Pons (tissue), 1 donor: Measurements from ENCODE around the gene SECISBP2.
A peak's percentile ranks its signal among the peaks of the same experiment; 100 is the strongest.
"Not testable (repeated sequence)": the region's sequence is repeated elsewhere in the genome, so short reads cannot be mapped to it uniquely, and the experiment has no call there.

ENCODE experiments used
- DNase-seq: peaks from one replicate; pipeline ENCODE4 v3.0.0-alpha.2; 2016; ENCODE audit warnings: low spot score

Gene SECISBP2

DNA sequence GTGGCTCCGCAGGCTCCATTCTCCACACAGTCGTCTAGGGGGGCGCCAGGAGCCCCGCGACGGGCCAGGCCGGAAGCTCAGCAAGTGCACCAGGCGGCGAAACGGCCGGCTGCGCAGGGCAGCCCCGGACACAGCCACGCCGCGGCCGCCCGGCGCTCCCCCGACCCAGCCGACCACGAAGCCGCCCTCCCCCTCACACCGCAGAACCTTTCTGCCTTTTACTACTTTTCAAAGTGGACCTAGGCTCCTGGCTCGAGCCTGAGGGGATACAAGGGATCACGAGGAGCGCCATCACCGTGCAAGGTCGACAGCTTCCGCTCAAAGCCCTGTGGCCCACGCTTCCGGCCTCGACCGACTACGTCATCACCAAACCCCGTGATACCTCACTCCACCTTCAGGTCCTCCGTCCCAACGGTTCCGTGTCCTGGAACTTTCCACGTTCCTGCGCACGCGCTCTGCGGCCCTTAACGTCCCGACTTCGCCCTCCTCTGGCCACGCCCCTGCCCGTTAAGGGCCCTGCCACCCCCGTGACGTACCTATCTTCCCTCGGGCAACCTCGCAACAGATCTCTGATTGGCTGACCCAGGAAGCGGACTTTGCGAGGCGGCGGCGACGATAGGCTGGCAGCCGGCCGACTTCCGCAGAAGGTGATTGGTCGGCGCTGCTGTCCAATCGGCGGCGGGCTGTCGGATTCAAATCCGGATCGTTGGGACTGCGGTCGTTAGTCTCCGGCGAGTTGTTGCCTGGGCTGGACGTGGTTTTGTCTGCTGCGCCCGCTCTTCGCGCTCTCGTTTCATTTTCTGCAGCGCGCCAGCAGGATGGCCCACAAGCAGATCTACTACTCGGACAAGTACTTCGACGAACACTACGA, 7.6 kb upstream of the SECISBP2 start, which contains the start of gene CKS2:
CKS2 (plus strand) TSS at position 721 of the 871 bp plus-strand sequence; CDS start at position 819, 98 bp downstream.
- peak; percentile 100 for DNase-seq

DNA sequence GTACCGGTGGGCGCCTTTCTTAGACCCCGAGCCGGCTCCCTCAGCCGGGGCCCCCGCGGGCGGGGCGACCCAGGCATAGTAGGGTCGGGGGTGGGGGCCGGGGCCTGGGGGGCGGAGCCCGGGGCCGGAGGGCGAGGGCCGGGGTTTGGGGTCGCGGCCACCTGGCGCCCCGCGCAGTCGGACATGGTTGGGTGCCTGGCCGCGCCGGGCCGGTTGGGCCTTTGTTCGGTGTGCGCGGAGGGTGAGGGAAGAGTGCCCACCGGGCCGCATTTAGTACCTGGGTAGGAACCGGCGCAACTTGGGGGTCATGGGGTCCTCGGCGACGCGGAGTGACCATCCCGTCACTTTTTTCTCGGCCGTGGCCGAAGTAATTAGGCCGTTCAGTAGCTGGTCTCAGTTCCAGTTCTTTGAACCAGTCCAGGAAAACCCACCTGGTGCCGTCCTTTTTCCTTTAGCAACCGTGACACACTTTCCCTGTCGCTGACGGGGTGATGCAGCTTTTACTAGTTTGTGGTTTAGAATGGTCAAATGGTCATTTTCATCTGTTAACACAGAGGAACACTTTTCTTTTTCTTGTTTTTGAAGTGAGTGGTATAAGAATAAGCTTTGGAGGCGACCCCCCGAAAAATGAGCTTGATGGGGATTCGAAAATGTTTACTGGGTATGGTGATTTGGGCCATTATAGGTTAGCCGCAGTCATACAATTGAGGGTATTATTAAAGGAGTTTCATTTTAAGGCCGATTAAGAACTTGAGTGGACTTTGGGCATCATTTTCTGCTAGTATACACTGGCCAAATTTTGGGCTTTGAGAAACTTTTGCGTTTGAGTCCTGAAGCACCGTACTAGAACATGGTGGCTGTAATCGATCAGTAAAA, 6.7 kb upstream of the SECISBP2 start:
- DNase-seq, result no peak

DNA sequence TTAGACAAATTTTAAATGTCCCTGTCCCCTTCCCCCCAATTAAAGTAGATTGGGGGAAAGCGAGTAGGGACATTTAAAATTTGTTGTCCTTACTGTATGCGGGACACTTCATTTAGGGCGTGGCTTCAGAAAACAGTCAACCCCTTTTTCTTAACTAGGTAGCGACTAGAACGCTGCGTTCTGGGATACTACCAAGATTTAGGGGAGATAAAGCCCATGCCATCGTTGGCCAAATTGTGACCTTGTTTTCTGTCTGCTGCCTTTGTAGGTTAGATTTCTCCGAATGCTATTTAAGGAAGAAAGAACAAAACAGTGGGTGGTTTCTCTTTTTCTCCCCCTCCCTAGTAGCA, 6.1 kb upstream of the SECISBP2 start:
- no peak for DNase-seq

DNA sequence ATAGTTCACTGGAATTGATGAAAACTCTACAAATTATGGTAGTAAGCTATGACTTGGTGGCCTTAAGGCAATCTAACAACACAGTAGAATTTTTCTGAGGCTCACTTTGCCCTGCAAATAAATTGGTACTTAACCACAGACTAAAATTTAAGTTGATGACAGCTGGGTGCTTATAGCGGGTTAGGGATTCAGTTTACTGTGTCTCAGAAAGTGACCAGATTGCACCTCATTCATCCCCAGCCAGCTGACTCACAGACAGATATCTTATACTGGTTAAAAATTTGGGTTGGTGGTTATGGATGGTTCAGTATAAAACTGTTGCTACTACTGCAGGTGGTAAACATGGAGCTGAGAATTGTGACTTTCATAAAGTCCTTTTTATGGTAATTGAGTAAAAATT, 4.5 kb upstream of the SECISBP2 start:
- DNase-seq, result no peak

DNA sequence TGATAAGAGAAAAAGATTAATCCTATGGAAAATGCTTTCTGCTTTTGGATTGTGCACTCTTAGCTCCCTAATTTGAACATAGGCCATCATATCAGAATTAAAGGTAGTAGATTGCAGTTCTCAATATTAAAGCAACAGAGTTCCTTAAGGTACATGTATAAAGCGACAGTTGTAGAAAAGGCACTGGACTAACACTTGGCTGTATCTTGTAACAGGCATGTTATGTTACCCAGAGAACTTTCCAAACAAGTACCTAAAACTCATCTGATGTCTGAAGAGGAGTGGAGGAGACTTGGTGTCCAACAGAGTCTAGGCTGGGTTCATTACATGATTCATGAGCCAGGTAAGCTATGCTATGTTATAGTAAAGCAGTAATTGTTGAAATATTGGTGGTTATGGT, 3.3 kb upstream of the SECISBP2 start:
- DNase-seq, result no peak

DNA sequence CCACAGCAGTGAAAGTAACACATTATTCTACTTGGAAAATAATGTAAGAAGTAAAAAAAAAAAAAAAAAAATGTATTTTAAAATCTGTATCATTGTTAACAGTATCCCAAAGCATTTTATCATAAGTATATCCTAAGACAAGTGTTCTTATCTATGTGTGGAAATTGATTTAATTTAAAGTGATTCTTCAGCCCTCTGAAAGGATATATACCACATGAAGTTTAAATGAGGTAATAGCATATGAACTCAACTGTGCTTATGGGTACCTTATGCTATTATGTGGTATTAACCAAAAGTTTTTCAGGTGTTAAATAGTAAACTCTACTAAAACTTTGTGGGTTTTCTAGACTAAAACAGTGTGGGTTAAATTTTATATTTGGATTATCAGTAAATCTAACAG, 2.8 kb upstream of the SECISBP2 start:
- DNase-seq, result no peak

DNA sequence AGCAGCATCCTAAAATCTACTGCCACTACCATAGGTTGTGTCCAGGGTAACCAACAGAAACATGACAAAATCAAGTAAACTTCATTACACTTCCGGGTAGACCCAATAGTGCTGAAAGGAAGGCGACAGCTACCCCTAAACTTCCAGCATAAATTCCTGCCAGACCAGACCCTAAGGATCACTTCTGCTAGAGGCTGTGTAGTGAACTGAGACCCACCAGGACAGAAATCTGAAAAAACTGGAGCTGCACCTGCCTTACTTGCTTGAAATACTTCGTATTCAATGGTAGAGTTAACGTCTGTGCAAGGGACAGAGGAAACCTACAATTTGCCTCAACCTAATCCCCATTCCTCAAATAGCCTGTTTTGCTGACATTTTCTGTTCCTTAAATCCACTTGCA, 1.0 kb upstream of the SECISBP2 start:
- no peak for DNase-seq

DNA sequence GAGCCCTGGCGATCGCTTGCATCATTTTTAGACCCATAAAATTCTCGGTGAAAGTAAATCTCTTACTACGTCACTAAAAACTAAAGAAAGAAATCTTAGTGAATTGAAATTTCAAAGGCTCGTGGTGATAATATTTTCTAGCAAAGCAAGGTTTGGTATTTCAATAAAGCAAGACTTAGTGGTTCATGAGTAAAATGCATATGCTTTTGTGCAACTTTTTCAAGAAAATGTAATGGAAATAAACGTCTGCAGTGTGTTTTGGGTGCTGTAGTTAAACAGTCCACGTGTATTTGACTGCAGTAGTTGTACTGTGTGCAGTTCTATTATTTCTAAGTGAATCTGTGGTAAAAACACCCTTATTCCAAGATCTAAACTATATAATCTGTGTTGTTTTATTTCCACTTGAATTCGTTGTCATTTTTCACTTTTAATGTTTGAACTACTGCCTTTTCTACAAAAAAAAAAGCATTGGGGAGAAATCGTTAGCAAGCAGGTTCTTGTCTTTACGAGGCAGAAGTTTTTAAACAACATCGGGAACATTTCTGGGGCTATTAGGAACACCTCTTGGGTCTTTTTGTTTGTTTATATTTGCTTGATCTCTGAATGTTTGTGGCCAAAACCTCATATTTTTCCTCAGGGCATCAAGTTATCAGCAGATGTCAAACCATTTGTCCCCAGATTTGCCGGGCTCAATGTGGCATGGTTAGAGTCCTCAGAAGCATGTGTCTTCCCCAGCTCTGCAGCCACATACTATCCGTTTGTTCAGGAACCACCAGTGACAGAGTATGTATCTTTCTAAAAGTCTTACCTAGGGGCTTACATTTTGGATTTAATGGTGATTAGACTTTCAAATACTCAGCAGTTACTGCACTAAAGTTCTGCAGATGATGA, 960 bp downstream of the SECISBP2 start:
- DNase-seq, result peak; percentile 38

DNA sequence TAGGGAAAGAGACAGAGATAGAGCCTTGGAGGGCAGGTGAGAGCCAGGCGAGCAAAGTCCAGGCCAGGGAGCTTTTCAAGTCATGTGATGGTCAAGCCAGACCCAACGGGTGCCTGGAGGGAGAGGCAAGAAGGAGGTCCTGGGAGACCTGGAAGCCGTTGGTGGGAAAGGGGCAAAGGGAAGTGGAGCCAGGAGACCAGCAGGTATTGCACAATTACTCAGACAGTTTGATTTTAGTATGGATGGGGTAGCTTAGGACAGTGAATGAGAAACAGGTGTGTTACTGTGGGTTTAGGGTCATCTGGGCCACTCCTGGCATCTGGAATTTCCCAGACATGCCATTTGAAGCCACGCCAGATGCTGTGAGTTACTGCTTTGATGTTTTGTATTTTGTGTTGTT, 5.1 kb downstream of the SECISBP2 start:
- no peak for DNase-seq

DNA sequence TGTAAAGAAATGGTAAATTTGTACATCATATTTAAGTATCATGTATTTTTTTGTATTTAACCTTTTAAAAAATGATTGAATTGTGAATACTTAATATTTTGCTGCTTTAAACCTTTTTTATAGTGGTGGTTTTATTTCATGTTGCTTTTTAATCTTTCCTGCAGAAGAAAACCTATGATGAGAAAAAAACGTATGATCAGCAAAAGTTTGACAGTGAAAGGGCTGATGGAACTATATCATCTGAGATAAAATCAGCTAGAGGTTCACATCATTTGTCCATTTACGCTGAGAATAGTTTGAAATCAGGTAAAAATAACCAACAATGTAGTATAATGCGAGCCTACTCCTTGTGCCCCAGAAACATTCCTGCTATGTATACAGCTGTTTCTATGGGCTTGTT, 7.4 kb downstream of the SECISBP2 start:
- DNase-seq, result no peak

DNA sequence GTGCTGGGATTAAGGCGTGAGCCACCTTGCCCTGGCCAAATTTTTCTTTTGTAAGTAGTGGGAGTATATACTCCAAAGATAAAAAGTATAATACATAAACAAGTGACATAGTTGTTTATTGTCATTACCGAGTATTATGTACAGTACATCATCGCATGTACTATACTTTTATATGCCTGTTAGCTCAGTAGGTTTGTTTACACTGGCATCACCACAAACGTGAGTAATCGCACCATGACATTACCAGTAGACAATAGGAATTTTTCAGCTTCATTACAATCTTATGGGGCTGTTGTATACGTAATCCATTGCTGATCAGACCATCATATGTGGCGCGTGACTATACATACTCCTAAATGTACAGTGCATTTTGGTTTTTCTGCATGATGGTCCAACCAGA, 9.8 kb downstream of the SECISBP2 start:
- DNase-seq, result no peak

DNA sequence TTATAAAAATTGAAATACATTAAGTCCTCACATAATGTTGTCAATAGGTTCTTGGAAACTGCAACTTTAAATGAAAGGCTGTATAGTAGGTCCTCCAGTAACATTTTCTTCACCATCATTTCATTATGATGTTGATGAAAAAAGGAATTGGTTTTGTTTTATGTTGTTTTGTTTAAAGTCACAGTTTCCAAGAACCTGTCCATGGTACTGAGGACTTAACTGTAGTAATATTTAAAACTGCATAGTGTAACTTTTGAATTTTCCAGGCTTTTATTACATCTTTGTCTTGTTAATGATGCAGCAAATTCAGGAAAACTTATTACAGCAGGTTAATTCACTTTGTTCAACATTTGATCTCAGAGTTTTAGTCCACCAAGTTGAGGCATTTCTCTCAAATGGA, 11.6 kb downstream of the SECISBP2 start:
- DNase-seq, result no peak

DNA sequence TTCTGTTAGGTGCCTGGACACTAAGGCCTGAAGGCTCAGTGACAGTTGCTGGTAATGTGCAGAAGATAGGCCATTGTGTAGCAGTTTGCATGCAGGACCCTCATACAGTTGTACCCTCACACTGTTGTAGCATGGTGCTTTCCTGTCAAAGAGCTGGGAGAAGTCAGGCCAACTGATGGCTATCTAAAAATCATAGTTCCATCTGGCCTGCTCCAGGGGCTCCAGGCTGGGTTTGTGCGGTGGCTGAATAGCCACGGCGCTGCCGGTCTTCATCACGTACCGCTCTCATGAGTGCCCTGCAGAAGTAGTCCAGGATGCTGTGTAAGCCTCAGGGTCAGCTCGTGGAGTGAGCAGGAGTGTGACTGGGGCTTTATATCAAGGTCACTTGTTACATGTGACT, 12.2 kb downstream of the SECISBP2 start:
- no peak for DNase-seq

DNA sequence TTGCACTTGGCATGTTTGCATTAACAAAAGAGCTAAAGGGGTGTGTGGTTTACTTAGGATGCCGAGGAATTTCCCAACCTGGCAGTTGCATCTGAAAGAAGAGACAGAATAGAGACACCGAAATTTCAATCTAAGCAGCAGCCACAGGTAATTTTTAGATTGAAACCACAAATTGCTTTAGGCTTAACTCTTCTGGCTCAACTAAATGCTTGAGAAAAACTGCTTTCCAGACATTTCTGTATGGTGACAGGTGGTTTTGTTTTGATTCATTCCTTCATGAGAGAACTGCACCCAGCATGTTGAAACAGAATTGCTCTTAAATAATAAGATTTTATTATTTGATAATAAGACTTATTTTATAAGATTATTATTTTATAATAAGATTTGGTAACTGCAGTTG, 21.5 kb downstream of the SECISBP2 start:
- no peak for DNase-seq

DNA sequence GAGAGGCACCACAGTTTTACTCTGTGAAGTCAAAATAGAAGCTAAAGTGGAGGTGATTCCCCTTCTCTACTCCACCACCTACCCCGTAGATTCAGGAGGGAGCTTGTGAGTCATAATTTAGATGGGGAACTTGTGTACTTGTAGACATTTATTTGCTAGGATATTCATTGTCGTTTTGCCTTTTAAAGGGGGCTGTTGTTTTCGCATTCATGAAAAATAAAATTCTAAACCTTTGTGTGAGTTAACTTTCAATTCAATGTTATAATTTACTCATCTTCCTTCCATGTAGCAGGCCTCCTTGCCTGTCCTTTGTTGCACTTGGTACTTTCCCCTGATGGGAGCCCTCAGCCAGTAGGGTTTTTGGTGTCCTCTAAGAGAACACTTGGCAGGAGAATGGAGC, 22.0 kb downstream of the SECISBP2 start:
- DNase-seq, result no peak

DNA sequence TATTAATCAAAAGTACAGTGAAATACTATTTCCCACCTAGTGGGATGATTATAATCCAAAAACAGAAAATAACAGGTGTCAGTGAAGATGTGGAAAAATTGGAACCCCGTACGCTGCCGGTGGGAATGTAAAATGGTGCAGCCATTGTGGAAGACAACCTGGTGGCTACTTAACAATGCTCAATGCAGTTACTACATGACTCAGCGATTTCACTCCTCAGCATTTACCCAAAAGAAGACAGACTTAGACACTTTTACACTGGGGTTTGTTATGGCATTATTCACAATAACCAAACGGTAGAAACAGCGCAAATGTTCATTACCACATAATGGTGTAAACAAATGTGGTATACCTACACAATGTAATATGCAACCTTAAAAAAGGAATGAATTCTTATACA, 23.9 kb downstream of the SECISBP2 start:
- DNase-seq, result no peak

DNA sequence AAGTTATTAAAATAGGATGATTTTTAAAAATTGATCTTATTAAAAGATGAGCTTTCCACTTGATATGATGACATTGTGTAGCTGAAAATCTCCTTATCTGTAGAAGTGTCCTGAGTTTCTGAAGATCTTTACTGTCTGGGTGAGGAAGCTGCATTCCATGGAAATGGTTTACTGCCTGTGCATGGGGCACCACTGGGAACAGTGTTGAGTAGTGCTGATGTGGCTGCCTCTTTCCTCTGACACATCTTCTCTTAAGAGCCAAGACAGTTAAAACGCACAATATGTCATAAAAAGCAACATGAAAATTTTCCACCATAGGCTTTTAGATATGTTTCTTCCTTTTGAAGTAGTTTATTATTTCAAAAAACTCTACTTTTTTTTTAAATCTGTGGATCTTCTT, 24.6 kb downstream of the SECISBP2 start:
- no peak for DNase-seq

DNA sequence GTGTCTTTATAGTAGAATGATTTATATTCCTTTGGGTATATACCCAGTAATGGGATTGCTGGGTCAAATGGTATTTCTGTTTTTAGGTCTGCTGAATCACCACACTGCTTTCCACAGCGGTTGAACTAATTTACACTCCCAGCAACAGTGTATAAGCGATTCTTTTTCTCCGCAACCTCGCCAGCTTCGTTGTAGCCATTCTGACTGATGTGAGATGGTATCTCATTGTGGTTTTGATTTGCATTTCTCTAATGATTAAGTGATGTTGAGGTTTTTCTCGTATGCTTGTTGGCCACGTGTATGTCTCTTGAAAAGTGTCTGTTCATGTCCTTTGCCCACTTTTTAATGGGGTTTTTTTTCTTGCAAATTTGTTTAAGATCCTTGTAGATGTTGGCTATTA, 25.5 kb downstream of the SECISBP2 start:
- DNase-seq, result not testable (repeated sequence)

DNA sequence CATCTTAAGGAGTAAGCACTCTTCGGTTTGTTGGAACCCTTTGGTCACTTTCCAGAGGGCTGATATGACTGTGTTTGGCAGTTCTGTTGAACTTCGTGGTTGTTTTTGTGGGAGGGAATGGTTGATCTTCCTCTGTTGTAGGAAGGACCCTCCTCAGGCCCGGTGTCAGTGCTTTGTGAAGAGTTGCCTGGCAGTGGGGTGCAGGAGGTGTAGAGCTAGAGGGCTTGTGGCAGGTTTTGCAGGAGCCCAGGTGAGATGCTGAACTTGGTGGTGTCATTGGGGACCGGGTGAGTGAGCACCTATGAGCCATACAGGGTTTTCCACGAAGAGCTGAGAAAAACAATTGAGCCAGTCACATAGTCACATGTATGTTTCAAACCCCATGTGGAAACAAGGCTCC, 27.2 kb downstream of the SECISBP2 start:
- no peak for DNase-seq

DNA sequence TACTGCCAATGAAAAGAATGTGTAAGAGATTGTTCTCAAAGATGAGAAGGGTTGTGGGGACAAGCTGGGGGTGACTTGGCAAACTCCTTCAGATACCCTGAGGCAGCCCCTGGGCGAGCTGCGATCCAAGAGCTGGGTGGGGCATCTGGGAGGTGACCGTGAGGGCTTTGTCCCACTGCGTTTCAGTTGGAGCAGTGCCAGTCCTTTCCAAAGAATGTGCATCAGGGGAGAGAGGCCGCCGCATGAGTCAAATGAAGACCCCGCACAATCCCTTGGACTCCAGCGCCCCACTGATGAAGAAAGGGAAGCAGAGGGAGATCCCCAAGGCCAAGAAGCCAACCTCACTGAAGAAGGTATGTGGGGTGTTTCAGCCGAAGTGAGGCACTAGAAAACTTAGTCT, 28.4 kb downstream of the SECISBP2 start:
- no peak for DNase-seq

DNA sequence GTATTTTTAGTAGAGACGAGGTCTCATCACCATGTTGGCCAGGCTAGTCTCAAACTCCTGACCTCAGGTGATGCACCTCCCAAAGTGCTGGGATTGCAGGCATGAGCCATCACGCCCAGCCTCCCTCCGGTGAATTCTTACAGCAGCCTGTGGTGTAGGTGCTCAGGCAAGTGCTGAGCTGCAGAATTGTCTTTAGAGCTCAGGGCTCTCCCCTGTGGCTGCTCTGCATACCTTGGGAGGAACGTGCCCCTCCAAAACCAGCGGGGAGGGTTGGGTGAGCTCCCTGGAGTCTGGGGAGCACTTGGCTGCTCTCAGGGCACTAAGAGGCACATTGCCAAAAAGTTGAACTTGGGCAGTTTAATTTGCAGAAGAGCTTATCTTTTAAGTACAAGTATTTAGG, 29.4 kb downstream of the SECISBP2 start:
- DNase-seq, result no peak

DNA sequence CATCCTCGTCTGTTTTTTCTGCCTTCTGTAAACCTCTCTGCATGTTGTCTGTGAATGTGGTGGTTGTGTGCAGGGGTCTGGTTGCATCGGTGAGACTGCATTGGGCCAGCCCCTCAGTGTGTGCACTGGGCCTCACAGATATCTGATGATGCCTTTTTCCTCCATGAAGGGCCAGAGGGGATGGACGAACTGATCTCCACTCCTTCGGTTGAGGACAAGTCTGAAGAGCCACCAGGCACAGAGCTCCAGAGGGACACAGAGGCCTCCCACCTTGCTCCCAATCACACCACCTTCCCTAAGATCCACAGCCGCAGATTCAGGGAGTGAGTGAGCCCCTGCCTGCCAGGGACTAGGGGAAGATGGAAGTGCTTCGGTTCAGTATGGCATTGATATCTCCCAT, 31.3 kb downstream of the SECISBP2 start:
- no peak for DNase-seq
